BJ (cell line): ENCODE data around the gene GTPBP3. TPM values are rescaled to one million over a fixed set of nuclear protein-coding genes. Genes with fewer than 3 reads are reported as not detected.

ENCODE experiments used
- CTCF ChIA-PET: fragments of 350-600 bp; formaldehyde crosslinking; extraction: SDS; loops from one replicate; lab custom pipeline; 2021; ENCODE audit warnings: antibody characterized with exemption, inconsistent platforms; lab: Yijun Ruan, JAX
- POLR2A ChIA-PET: fragments of 300-600 bp; sonication (Branson Sonifier 250); formaldehyde crosslinking; extraction: SDS; loops from one replicate; lab custom pipeline; 2021; ENCODE audit warnings: antibody characterized with exemption; lab: Charles Lee
- DNase-seq: peaks from one replicate; pipeline ENCODE4 v3.0.0-alpha.2; 2011; ENCODE audit warnings: low read depth
- H3K27me3 ChIP-seq: 2 replicates; pipeline ENCODE4 v1.6.0; 2011; ENCODE audit warnings: low read length; ENCODE audit not compliant: control insufficient read depth, insufficient read depth
- H3K36me3 ChIP-seq: 2 replicates; pipeline ENCODE4 v1.5.1; 2011; ENCODE audit warnings: low read length; ENCODE audit not compliant: control insufficient read depth, insufficient read depth
- H3K4me3 ChIP-seq: 2 replicates; pipeline ENCODE4 v1.5.1; 2011; ENCODE audit warnings: low read depth, mild to moderate bottlenecking, control low read depth, low read length
- CTCF ChIP-seq: IDR thresholded peaks from 2 replicates; pipeline ENCODE4 v1.5.1; 2011; ENCODE audit warnings: low read depth, mild to moderate bottlenecking, control low read depth, inconsistent platforms, low read length, moderate library complexity; ENCODE audit not compliant: insufficient read depth
- polyA plus RNA-seq: library from polyadenylated mRNA; depleted of rRNA; stranded (reverse); fragments of >200 nt; gene quantifications from 2 replicates; pipeline ENCODE4 v1.2.3, GENCODE V29; 2011

GTPBP3 gene
- polyA plus RNA-seq, 1 experiment, result 6.3 TPM

GRCh38 chr19:17325881-17326594, 11.3 kb upstream of the GTPBP3 start:
- DNase-seq, result no peak
- Histone ChIP-seq H3K36me3 (peaks cover 7% of the 10 kb centered on the region), H3K27me3 (no peaks in the 10 kb centered on the region), H3K4me3 (no peak overlapping the region)
- TF ChIP-seq CTCF, result no peak
- CTCF ChIA-PET, result interaction anchor here (0.9 to 2.2 kb wide), 2 partner anchors 21 kb away, joined by 3 to 7 read pairs; partner anchors contain the start of gene MRPL34
- POLR2A ChIA-PET, result no interaction called here

GRCh38 chr19:17326595-17326966, 10.8 kb upstream of the GTPBP3 start:
- no peaks in the 10 kb centered on the region for H3K27me3 ChIP-seq
- POLR2A ChIA-PET, result no interaction called here
- H3K36me3 ChIP-seq, result peaks cover 5% of the 10 kb centered on the region
- CTCF ChIA-PET, result interaction anchor here (0.9 to 2.2 kb wide), 2 partner anchors 21 to 22 kb away, joined by 3 to 7 read pairs; partner anchors contain the start of gene MRPL34
- no peak for TF ChIP-seq CTCF
- no peak for DNase-seq
- H3K4me3 ChIP-seq, result no peak overlapping the region

- no peak for TF ChIP-seq CTCF
- DNase-seq, result no peak
- POLR2A ChIA-PET, result no interaction called here
- CTCF ChIA-PET, result interaction anchor here (0.9 to 2.2 kb wide), 2 partner anchors 20 to 22 kb away, joined by 3 to 7 read pairs; partner anchors contain the start of gene MRPL34
- H3K4me3 ChIP-seq, result no peak overlapping the region
- H3K27me3 ChIP-seq, result no peaks in the 10 kb centered on the region
- H3K36me3 ChIP-seq, result no peaks in the 10 kb centered on the region; the same call in 1 of the 2 replicates
Observed at GRCh38 chr19:17327068-17327653, 10.2 kb upstream of the GTPBP3 start.

GRCh38 chr19:17327654-17328516, 9.5 kb upstream of the GTPBP3 start:
- H3K4me3 ChIP-seq, result no peak overlapping the region
- H3K36me3 ChIP-seq, result no peaks in the 10 kb centered on the region; the same call in 1 of the 2 replicates
- H3K27me3 ChIP-seq, result no peaks in the 10 kb centered on the region
- ChIA-PET POLR2A (no interaction called here), CTCF (interaction anchor here (2.2 kb wide), 1 partner anchor 23 kb away, joined by 7 read pairs; the partner anchor contains the start of gene MRPL34)
- no peak for DNase-seq
- TF ChIP-seq CTCF, result no peak
